Subcutaneous adipose tissue (tissue), 4 donors: ENCODE data around the gene LDLRAD4. TPM values are rescaled to one million over a fixed set of nuclear protein-coding genes. Genes with fewer than 3 reads are reported as not detected.

Source experiments
- small RNA-seq: library from RNA; depleted of rRNA; stranded (forward); fragments of <200 nt; gene quantifications from one replicate; pipeline ENCODE3, GENCODE V24; 2016
- total RNA-seq, 4 donors: library from RNA; depleted of rRNA; stranded (reverse); fragments of >200 nt; gene quantifications; one replicate each; pipeline ENCODE4 v1.1.0, GENCODE V29; 2016
- TF ChIP-seq, protein P1 (sequence below): fragments of 450-650 bp; IDR thresholded peaks from one replicate; pipeline ENCODE4 v1.5.1; 2016; ENCODE audit warnings: low read depth, mild to moderate bottlenecking, control low read depth, antibody characterized with exemption, moderate library complexity

LDLRAD4 gene
- total RNA-seq, 4 donors from 2014 or later: 16.4 to 28.4 (median 21.6) TPM

DNA sequence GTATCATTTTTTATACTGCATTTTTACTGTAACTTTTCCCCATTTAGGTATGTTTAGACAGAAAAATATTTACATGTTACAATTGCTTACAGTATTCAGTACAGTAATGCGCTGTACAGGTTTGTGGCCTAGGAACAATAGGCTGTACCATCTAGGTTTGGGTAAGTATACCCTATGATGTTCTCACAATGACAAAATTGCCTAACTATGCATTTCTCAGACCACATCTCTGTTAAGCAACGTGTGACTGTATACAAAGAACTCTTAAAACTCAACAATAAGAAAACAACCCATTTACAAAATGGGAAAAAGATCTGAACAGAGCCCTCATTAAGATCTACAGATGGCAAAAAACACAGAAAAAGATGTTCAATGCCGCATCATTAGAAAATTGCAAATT lies 478.4 kb downstream of the LDLRAD4 start:
- TF ChIP-seq, protein P1, sequence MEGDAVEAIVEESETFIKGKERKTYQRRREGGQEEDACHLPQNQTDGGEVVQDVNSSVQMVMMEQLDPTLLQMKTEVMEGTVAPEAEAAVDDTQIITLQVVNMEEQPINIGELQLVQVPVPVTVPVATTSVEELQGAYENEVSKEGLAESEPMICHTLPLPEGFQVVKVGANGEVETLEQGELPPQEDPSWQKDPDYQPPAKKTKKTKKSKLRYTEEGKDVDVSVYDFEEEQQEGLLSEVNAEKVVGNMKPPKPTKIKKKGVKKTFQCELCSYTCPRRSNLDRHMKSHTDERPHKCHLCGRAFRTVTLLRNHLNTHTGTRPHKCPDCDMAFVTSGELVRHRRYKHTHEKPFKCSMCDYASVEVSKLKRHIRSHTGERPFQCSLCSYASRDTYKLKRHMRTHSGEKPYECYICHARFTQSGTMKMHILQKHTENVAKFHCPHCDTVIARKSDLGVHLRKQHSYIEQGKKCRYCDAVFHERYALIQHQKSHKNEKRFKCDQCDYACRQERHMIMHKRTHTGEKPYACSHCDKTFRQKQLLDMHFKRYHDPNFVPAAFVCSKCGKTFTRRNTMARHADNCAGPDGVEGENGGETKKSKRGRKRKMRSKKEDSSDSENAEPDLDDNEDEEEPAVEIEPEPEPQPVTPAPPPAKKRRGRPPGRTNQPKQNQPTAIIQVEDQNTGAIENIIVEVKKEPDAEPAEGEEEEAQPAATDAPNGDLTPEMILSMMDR: no peak

DNA sequence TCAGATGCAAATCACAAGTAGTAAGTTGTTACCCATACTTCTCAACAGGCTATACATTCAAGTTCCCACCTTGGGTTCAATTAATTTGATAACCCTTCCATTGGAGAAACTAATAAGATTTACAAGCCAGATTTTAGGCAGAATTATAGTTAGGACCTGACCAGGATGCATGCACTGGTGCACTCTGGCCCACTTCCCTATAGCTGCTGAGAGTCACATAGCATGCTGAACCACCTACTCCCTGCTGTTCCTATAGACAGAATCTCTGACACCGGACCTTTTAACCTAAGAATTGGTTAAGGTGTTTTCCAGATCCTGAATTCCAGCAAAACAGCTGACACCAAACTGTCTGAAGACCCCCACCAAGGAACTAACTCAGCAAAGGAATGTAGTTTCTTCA lies 481.6 kb downstream of the LDLRAD4 start:
- TF ChIP-seq, protein P1: no peak

Small RNA genes within 50 kb of the gene (small RNA-seq; reads per million reads assigned to genes)
- gene MIR4526: not detected
- not detected for gene MIR5190

Other genes starting within 250 kb of the LDLRAD4 start
- 10 to 100 TPM; 20.5 to 25.1 (median 22.4) TPM for gene CEP192, start 227.4 kb upstream of the LDLRAD4 start, total RNA-seq